H1 (cell line): ENCODE data around the gene NFATC1. TPM values are rescaled to one million over a fixed set of nuclear protein-coding genes. Genes with fewer than 3 reads are reported as not detected.

ENCODE experiments used
- CTCF ChIA-PET: fragments of 300-600 bp; sonication (Branson Sonifier 250); formaldehyde crosslinking; loops from one replicate; lab custom pipeline; 2021; ENCODE audit not compliant: partially characterized antibody; lab: Charles Lee
- POLR2A ChIA-PET: fragments of 300-600 bp; sonication (Branson Sonifier 250); formaldehyde crosslinking; loops from one replicate; lab custom pipeline; 2021; ENCODE audit warnings: inconsistent platforms; ENCODE audit not compliant: partially characterized antibody; lab: Charles Lee
- DNase-seq, 2 experiments: peaks; one replicate each; pipeline versions ENCODE4 v3.0.0 to v3.0.0-alpha.2; 2010 to 2022; ENCODE audit warnings: low spot score in 2 of 2, low read depth in 1 of 2, mixed read lengths in 1 of 2
- FAIRE-seq: peaks from 2 replicates; lab custom pipeline; 2011; peaks lifted over from hg19 to GRCh38; lab: Jason Lieb, UNC
- H2AFZ ChIP-seq: 2 replicates; pipeline ENCODE4 v1.8.1; 2012; ENCODE audit warnings: low read length, inconsistent platforms
- H2AK5ac ChIP-seq: 2 replicates; pipeline ENCODE4 v1.6.1; 2013; ENCODE audit warnings: low read depth, low read length
- H2BK120ac ChIP-seq: replicated peaks from 2 replicates; pipeline ENCODE3; 2013; ENCODE audit warnings: low read depth, low read length, inconsistent platforms
- H2BK12ac ChIP-seq: 2 replicates; pipeline ENCODE4 v1.6.1; 2013; ENCODE audit warnings: low read depth, low read length
- H2BK15ac ChIP-seq: 2 replicates; pipeline ENCODE4 v1.6.1; 2013; ENCODE audit warnings: low read length
- H2BK20ac ChIP-seq: 2 replicates; pipeline ENCODE4 v1.6.1; 2013; ENCODE audit warnings: low read length
- H2BK5ac ChIP-seq: 2 replicates; pipeline ENCODE4 v1.6.1; 2013; ENCODE audit warnings: low read depth, low read length
- H3K14ac ChIP-seq: 2 replicates; pipeline ENCODE4 v1.6.1; 2013; ENCODE audit warnings: inconsistent platforms; ENCODE audit not compliant: insufficient read length
- H3K18ac ChIP-seq: 2 replicates; pipeline ENCODE4 v1.6.1; 2013; ENCODE audit warnings: low read length; ENCODE audit errors: extremely low read depth
- H3K23ac ChIP-seq: 2 replicates; pipeline ENCODE4 v1.6.1; 2013; ENCODE audit warnings: inconsistent platforms; ENCODE audit not compliant: insufficient read length
- H3K23me2 ChIP-seq: 2 replicates; pipeline ENCODE4 v1.6.1; 2013; ENCODE audit warnings: low read depth, low read length
- H3K27ac ChIP-seq: 2 replicates; pipeline ENCODE4 v1.6.1; 2011; ENCODE audit warnings: low read depth, low read length, inconsistent platforms
- H3K27me3 ChIP-seq, 4 experiments: replicated peaks in 1 of 4; 1 replicate in 1 of 4; 2 replicates in 3 of 4; pipeline versions ENCODE4 v1.6.1 to v1.8.1; 2011 to 2013; ENCODE audit warnings: low read length in 3 of 4, mild to moderate bottlenecking in 3 of 4, inconsistent platforms in 2 of 4, mixed read lengths in 2 of 4, moderate library complexity in 1 of 4; ENCODE audit not compliant: control insufficient read depth in 3 of 4, insufficient read depth in 3 of 4; ENCODE audit errors: extremely low read depth in 1 of 4
- H3K36me3 ChIP-seq, 4 experiments: 2 replicates each; pipeline versions ENCODE4 v1.6.1 to v1.8.1; 2011 to 2013; ENCODE audit warnings: mild to moderate bottlenecking in 4 of 4, low read length in 3 of 4, moderate library complexity in 2 of 4, control low read depth in 1 of 4, inconsistent platforms in 1 of 4; ENCODE audit not compliant: insufficient read depth in 4 of 4, control insufficient read depth in 2 of 4
- H3K4ac ChIP-seq: replicated peaks from 2 replicates; pipeline ENCODE3; 2013; ENCODE audit warnings: low read length, low read depth, mixed read lengths, inconsistent platforms; ENCODE audit not compliant: insufficient read length
- H3K4me1 ChIP-seq, 4 experiments: replicated peaks in 1 of 4; 1 replicate in 1 of 4; 2 replicates in 3 of 4; pipeline versions ENCODE4 v1.6.1 to v1.8.1; 2011 to 2013; ENCODE audit warnings: low read length in 3 of 4, inconsistent platforms in 2 of 4, mixed read lengths in 1 of 4; ENCODE audit not compliant: insufficient read depth in 4 of 4, control insufficient read depth in 3 of 4
- H3K4me2 ChIP-seq, 2 experiments: 2 replicates each; pipeline versions ENCODE4 v1.6.1 to v1.8.1; 2011 to 2013; ENCODE audit warnings: low read depth in 2 of 2, low read length in 2 of 2, control low read depth in 1 of 2, inconsistent platforms in 1 of 2, mild to moderate bottlenecking in 1 of 2; ENCODE audit not compliant: insufficient read depth in 1 of 2
- H3K4me3 ChIP-seq, 4 experiments: fragments of 200-600, 300-600 bp in 1 of 4; sonication (generic), shearing (Covaris generic), sonication (Bioruptor Twin) in 1 of 4; 2 replicates each; pipeline versions ENCODE4 v1.5.1 to v1.8.1; 2011 to 2016; ENCODE audit warnings: low read length in 4 of 4, low read depth in 3 of 4, control low read depth in 2 of 4, inconsistent platforms in 2 of 4, mild to moderate bottlenecking in 2 of 4, mixed read lengths in 1 of 4, moderate library complexity in 1 of 4; ENCODE audit not compliant: insufficient read depth in 2 of 4; ENCODE audit errors: extremely low read depth in 1 of 4
- H3K56ac ChIP-seq: replicated peaks from 2 replicates; pipeline ENCODE3; 2013; ENCODE audit warnings: low read depth, mild to moderate bottlenecking, mixed read lengths, low read length, inconsistent platforms; ENCODE audit not compliant: insufficient read length
- H3K79me1 ChIP-seq: 2 replicates; pipeline ENCODE4 v1.6.1; 2013; ENCODE audit warnings: low read depth, low read length, control low read depth
- H3K79me2 ChIP-seq, 2 experiments: 2 replicates each; pipeline versions ENCODE4 v1.6.1 to v1.8.1; 2012 to 2013; ENCODE audit warnings: low read length in 2 of 2, mild to moderate bottlenecking in 2 of 2, inconsistent platforms in 1 of 2; ENCODE audit not compliant: insufficient read depth in 2 of 2, control insufficient read depth in 1 of 2
- H3K9ac ChIP-seq, 4 experiments: replicated peaks in 1 of 4; 1 replicate in 1 of 4; 2 replicates in 3 of 4; pipeline versions ENCODE4 v1.6.1 to v1.8.1; 2011 to 2013; ENCODE audit warnings: low read depth in 3 of 4, low read length in 3 of 4, control low read depth in 2 of 4, mild to moderate bottlenecking in 2 of 4, moderate library complexity in 2 of 4, inconsistent platforms in 1 of 4; ENCODE audit errors: extremely low read depth in 1 of 4
- H3K9me3 ChIP-seq, 2 experiments: 2 replicates each; pipeline versions ENCODE4 v1.6.1 to v1.8.1; 2012 to 2013; ENCODE audit warnings: mild to moderate bottlenecking in 2 of 2, moderate library complexity in 2 of 2, control low read depth in 1 of 2, inconsistent platforms in 1 of 2, low read depth in 1 of 2, low read length in 1 of 2, mixed read lengths in 1 of 2; ENCODE audit not compliant: insufficient read depth in 2 of 2
- H4K20me1 ChIP-seq, 2 experiments: replicated peaks in 1 of 2; 2 replicates each; pipeline versions ENCODE3 to v1.8.1; 2011 to 2013; ENCODE audit warnings: inconsistent platforms in 2 of 2, low read length in 2 of 2, mild to moderate bottlenecking in 1 of 2; ENCODE audit not compliant: insufficient read depth in 2 of 2, control insufficient read depth in 1 of 2
- H4K5ac ChIP-seq: 2 replicates; pipeline ENCODE4 v1.6.1; 2013; ENCODE audit warnings: low read length, low read depth, mixed read lengths, inconsistent platforms; ENCODE audit not compliant: insufficient read length
- H4K8ac ChIP-seq: 2 replicates; pipeline ENCODE4 v1.8.0; 2013; ENCODE audit warnings: mild to moderate bottlenecking, moderate library complexity, low read length, inconsistent platforms; ENCODE audit not compliant: insufficient read depth; ENCODE audit errors: extremely low read depth
- H4K91ac ChIP-seq: replicated peaks from 2 replicates; pipeline ENCODE3; 2013; ENCODE audit warnings: low read length, mixed read lengths, inconsistent platforms; ENCODE audit not compliant: insufficient read length
- BRCA1 ChIP-seq: IDR thresholded peaks from 2 replicates; pipeline ENCODE4 v1.6.1; 2012; ENCODE audit warnings: low read depth, low read length, improper control_type of control experiment
- CBX5 ChIP-seq: fragments of 300-800, 300-1000 bp; sonication (generic); IDR thresholded peaks from 2 replicates; pipeline ENCODE4 v1.7.1; 2016; ENCODE audit warnings: antibody characterized with exemption, low read length, low read depth
- CTBP2 ChIP-seq: IDR thresholded peaks from 2 replicates; pipeline ENCODE4 v1.7.0; 2011; ENCODE audit warnings: borderline replicate concordance, mild to moderate bottlenecking, moderate library complexity, mixed read lengths, low read length; ENCODE audit not compliant: insufficient read depth, insufficient read length
- HDAC2 ChIP-seq, 2 experiments: fragments of 300-600 bp in 1 of 2; sonication (generic) in 1 of 2; IDR thresholded peaks; 2 replicates each; pipeline ENCODE4 v1.6.1; 2011 to 2012; ENCODE audit warnings: low read depth in 2 of 2, low read length in 2 of 2, mild to moderate bottlenecking in 2 of 2, moderate library complexity in 2 of 2, borderline replicate concordance in 1 of 2, inconsistent platforms in 1 of 2
- HDAC6 ChIP-seq: IDR thresholded peaks from one replicate; pipeline ENCODE4 v1.7.1; 2012; ENCODE audit warnings: low read depth, mild to moderate bottlenecking, inconsistent platforms, low read length, moderate library complexity
- KDM5A ChIP-seq: fragments of 200-600 bp; IDR thresholded peaks from 2 replicates; pipeline ENCODE4 v1.7.1; 2012; ENCODE audit warnings: mild to moderate bottlenecking, low read length, inconsistent platforms, mixed read lengths
- MAFK ChIP-seq: IDR thresholded peaks from 2 replicates; pipeline ENCODE4 v1.6.1; 2012; ENCODE audit warnings: low read depth, mild to moderate bottlenecking, improper control_type of control experiment, low read length
- POU5F1 ChIP-seq: IDR thresholded peaks from 2 replicates; pipeline ENCODE4 v1.6.1; 2011; ENCODE audit warnings: low read depth, mild to moderate bottlenecking, low read length, moderate library complexity
- RNF2 ChIP-seq: fragments of 200-900, 300-1000 bp; sonication (generic); IDR thresholded peaks from 2 replicates; pipeline ENCODE4 v1.7.1; 2016; ENCODE audit warnings: borderline replicate concordance, low read depth, mild to moderate bottlenecking, antibody characterized with exemption, low read length; ENCODE audit not compliant: poor library complexity, severe bottlenecking; ENCODE audit errors: missing control alignments
- TBP ChIP-seq: IDR thresholded peaks from 2 replicates; pipeline ENCODE4 v1.6.1; 2011; ENCODE audit warnings: low read depth, low read length, improper control_type of control experiment
- WGBS, 2 experiments: shearing (Covaris generic) in 1 of 2; methylation state at CpG; one replicate each; pipeline versions ENCODE4 v1.1.6 to v1.1.7; 2013 to 2015; ENCODE audit warnings: low lambda C conversion rate in 2 of 2, mixed read lengths in 2 of 2, inconsistent platforms in 1 of 2, low coverage in 1 of 2, missing lambda C conversion rate in 1 of 2; ENCODE audit not compliant: insufficient replicate concordance in 2 of 2, insufficient coverage in 1 of 2, insufficient read length in 1 of 2; ENCODE audit errors: extremely low coverage in 1 of 2, missing lambda C conversion rate in 1 of 2; 5-methylcytosine and 5-hydroxymethylcytosine counted together
- polyA plus RNA-seq, 7 experiments: library from polyadenylated mRNA; depleted of rRNA in 3 of 7; stranded (reverse) in 5 of 7; unstranded in 2 of 7; fragments of >200 nt in 5 of 7; fragments of 200-250 nt in 2 of 7; gene quantifications; 1 replicate in 5 of 7; 2 replicates in 1 of 7; 4 replicates in 1 of 7; pipeline versions ENCODE4 v1.2.1 to v1.2.3, GENCODE V29; 2011 to 2013; ENCODE audit warnings: missing spikeins in 2 of 7, mixed read lengths in 2 of 7
- total RNA-seq: library from RNA; stranded (reverse); fragmentation: NEBNext Ultra II Directional; extraction: Animal tissue kit (Norgen Biotek cat#: 25700); gene quantifications from 2 replicates; pipeline ENCODE4 v1.2.1, GENCODE V29; 2021
- TF ChIP-seq, protein P1 (sequence below): IDR thresholded peaks from 2 replicates; pipeline ENCODE4 v1.6.1; 2012; ENCODE audit warnings: low read length, inconsistent platforms

The NFATC1 gene
- total and polyA plus RNA-seq, 2 of the 8 experiments (the other 6 are each of a cell fraction or from before 2014, with no cell fraction given), result 2.0 to 6.6 TPM

DNA sequence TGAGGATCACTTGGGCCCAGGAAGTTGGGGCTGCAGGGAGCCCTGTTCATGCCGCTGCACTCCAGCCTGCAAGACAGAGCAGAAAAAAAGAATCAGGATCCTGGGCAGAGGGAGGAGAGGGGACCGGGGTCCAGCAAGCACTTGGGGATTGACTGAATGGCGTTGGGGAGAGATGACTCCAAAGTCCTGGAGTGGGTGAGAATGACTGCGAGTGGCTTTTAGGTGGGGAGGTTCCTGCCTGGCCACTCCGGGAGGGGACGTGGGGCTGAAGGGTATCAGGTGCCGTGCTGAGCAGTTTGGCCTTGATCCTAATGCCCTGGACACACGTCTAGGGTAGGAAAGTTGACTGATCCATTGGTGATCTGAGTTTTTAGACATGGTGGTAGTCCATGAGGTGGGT, 3.5 kb upstream of the NFATC1 start:
- H2AK5ac ChIP-seq, result no peak overlapping the region
- no peak overlapping the region for H3K9ac ChIP-seq
- H3K9me3 ChIP-seq, result no peaks in the 10 kb centered on the region
- 0 out of 2 replicates have a peak overlapping the region, but pooled peaks have one; percentile 72 for H2BK15ac ChIP-seq
- H3K4me2 ChIP-seq, result no peak overlapping the region; a peak in 1 of 4 replicates
- ChIA-PET POLR2A (interaction anchor here (1.1 kb wide), 1 partner anchor 9 kb away, joined by 3 read pairs; no protein-coding TSS in a partner anchor), CTCF (interaction anchor here (8.9 kb wide), 1 partner anchor 12 kb away, joined by 62 read pairs; no protein-coding TSS in a partner anchor)
- WGBS, 2 experiments, result 80% methylated on average over 8 of the region's 8 CpGs; no CpG with 5 or more reads in 1 of the 2 experiments
- H2BK5ac ChIP-seq, result no peak overlapping the region
- no peak overlapping the region for H2BK20ac ChIP-seq
- H3K27ac ChIP-seq, result no peak overlapping the region
- no peak overlapping the region for H3K18ac ChIP-seq
- H2AFZ ChIP-seq, result no peak overlapping the region
- no peak overlapping the region for H3K56ac ChIP-seq
- DNase-seq (no peak), FAIRE-seq (no peak)
- peaks cover 0 to 1% of the 10 kb centered on the region in 2 experiments for H4K20me1 ChIP-seq
- no peaks in the 10 kb centered on the region; a peak in 1 of 8 replicates for H3K36me3 ChIP-seq
- H2BK12ac ChIP-seq, result peak overlapping the region; percentile 39; the same call in 1 of the 2 replicates
- H4K91ac ChIP-seq, result no peak overlapping the region
- H2BK120ac ChIP-seq, result no peak overlapping the region
- no peak overlapping the region for H3K4ac ChIP-seq
- H4K8ac ChIP-seq, result no peak overlapping the region
- H3K23ac ChIP-seq, result no peak overlapping the region
- H3K79me2 ChIP-seq, result no peaks in the 10 kb centered on the region
- H3K4me1 ChIP-seq, result peaks cover 0 to 12% (median 5%) of the 10 kb centered on the region in 4 experiments; a peak in 5 of 7 replicates
- H3K14ac ChIP-seq, result no peak overlapping the region
- peaks cover 2% of the 10 kb centered on the region; the same call in 1 of the 2 replicates for H3K23me2 ChIP-seq
- peaks cover 22 to 51% (median 42%) of the 10 kb centered on the region in 4 experiments for H3K27me3 ChIP-seq
- H4K5ac ChIP-seq, result no peak overlapping the region
- H3K4me3 ChIP-seq, result no peak overlapping the region
- H3K79me1 ChIP-seq, result no peaks in the 10 kb centered on the region
- TF ChIP-seq CBX5 (no peak), MAFK (no peak), BRCA1 (no peak), KDM5A (no peak), CTBP2 (no peak), HDAC2 (IDR thresholded peaks at IDR 0.05; ENCODE audit: borderline replicate concordance in 1 of 2, low read depth in 2 of 2, low read length in 2 of 2) (no peak), HDAC6 (no peak), RNF2 (no peak), TBP (no peak), POU5F1 (no peak)
- TF ChIP-seq, protein P1, sequence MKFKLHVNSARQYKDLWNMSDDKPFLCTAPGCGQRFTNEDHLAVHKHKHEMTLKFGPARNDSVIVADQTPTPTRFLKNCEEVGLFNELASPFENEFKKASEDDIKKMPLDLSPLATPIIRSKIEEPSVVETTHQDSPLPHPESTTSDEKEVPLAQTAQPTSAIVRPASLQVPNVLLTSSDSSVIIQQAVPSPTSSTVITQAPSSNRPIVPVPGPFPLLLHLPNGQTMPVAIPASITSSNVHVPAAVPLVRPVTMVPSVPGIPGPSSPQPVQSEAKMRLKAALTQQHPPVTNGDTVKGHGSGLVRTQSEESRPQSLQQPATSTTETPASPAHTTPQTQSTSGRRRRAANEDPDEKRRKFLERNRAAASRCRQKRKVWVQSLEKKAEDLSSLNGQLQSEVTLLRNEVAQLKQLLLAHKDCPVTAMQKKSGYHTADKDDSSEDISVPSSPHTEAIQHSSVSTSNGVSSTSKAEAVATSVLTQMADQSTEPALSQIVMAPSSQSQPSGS, result no peak
